22Rv1 (cell line): Measurements from ENCODE around the gene PPP1R12B.
"Not testable (repeated sequence)": the region's sequence is repeated elsewhere in the genome, so short reads cannot be mapped to it uniquely, and the experiment has no call there.

ENCODE experiments used
- H3K27ac ChIP-seq: fragments of 450-650 bp; 2 replicates; pipeline ENCODE4 v1.5.1; 2017
- ZFX ChIP-seq: fragments of 450-650 bp; IDR thresholded peaks from 2 replicates; pipeline ENCODE4 v1.6.1; 2017; ENCODE audit warnings: antibody characterized with exemption, borderline replicate concordance
- TF ChIP-seq, protein P1 (sequence below): fragments of 450-650 bp; IDR thresholded peaks from 2 replicates; pipeline ENCODE4 v1.5.1; 2017; ENCODE audit warnings: mild to moderate bottlenecking

PPP1R12B gene

DNA sequence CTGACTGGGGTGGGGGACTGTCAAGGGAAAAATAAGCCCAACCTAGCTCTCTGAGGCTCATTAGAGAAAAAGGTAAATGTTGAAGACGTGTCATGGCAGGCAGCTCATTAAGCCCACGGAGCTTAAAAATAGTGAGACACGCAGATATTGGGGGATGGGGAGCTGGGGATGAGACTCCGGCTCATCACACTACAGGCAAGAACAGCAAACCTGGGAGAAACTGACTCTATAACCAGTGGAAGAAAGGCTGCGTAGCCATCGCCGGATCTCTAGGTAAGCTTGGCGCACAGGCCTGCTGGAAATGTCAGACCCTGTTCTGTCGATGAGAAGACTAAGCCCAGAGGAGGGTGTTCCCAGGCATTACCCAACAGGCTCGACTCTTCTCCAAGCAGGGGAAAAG lies 283.7 kb downstream of the PPP1R12B start:
- H3K27ac ChIP-seq = no peak overlapping the region
- TF ChIP-seq, protein P1, sequence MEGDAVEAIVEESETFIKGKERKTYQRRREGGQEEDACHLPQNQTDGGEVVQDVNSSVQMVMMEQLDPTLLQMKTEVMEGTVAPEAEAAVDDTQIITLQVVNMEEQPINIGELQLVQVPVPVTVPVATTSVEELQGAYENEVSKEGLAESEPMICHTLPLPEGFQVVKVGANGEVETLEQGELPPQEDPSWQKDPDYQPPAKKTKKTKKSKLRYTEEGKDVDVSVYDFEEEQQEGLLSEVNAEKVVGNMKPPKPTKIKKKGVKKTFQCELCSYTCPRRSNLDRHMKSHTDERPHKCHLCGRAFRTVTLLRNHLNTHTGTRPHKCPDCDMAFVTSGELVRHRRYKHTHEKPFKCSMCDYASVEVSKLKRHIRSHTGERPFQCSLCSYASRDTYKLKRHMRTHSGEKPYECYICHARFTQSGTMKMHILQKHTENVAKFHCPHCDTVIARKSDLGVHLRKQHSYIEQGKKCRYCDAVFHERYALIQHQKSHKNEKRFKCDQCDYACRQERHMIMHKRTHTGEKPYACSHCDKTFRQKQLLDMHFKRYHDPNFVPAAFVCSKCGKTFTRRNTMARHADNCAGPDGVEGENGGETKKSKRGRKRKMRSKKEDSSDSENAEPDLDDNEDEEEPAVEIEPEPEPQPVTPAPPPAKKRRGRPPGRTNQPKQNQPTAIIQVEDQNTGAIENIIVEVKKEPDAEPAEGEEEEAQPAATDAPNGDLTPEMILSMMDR = no peak
- TF ChIP-seq ZFX = no peak

DNA sequence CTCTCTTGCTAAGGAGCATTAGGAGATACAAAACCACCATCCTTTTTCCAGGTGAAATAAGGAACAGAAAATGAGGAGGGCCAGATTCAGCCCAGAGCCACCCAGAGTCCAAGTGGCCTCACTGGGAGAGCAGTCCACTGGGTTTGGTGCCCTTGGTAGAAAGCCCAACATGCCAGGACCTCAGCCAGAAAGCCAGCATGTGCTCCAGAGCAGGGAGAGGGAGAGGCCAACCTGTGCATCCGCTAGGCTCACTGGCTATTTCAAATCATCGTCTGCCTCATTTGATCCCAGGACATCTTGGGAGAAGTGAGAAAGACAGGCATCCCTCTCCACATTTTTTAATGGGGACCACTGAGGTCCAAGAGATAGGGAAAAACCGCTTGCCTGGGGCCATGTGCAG lies 287.7 kb downstream of the PPP1R12B start:
- not testable (repeated sequence) for H3K27ac ChIP-seq

DNA sequence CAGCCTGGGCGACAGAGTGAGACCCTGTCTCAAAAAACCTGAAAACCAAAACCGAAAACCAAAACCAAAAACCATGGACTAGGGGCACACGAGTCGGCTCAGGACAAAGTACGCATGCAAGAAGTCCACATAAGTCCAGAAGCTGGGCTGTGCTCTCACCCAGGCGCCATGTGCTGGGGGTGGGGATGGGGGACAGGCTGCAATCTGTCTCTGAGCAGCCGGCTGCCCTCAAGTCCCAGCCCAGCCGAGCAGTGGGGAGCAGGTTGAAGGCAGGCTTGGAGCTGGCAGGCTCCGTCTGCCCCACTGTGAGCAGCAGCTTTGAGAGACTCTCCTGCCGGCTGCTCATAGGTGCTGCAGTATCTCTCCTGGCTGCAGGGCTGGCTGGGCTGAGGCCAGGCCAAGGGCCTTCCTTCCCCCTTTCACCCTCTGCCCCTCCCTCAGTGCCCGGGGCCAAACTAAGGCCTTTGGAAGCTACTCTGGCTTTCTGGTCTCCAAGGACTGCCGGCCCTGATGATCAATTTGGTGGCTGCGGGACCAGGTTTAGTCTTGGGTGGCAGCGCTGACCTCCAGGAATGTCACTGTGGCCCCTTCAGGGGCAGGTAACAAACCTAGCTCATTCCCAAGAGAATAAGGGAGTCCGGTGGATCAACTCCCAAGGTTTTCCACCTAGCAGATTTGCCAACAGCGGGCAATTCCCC lies 289.0 kb downstream of the PPP1R12B start:
- not testable (repeated sequence) for H3K27ac ChIP-seq

DNA sequence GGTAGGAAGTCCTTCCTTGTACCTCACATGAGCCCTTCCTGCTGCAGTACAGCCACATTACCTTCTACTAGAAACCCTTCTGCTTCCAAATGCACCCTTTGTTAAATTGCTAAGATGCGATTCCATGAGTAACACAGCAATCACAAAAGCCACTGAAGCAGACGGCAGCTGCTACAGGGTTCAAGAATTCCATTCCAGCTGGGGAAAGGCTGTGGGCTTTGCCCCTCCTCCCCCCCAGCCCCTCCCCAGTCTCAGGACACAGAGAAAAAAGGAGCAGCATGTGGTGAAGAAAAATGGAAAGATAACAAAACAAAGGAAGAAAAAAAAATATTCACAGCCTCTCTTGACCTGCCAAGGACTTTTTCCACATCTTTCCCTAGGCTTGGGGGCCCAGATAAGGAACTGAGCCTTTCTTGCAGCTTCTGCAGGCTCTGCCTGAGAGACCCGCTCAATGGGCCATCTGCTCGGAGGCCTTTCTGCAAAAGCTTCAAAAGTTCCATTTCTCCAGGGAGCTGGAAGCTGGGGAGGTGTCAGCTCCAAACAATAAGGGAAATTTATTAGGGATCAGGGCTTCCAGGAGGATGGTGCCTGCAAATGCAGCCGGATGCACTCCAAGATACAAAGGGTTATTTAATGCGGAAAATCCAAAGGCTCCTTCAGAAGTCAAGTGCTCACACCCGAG lies 289.7 kb downstream of the PPP1R12B start:
- no peak overlapping the region for H3K27ac ChIP-seq
- TF ChIP-seq ZFX = no peak
- TF ChIP-seq, protein P1 = no peak

DNA sequence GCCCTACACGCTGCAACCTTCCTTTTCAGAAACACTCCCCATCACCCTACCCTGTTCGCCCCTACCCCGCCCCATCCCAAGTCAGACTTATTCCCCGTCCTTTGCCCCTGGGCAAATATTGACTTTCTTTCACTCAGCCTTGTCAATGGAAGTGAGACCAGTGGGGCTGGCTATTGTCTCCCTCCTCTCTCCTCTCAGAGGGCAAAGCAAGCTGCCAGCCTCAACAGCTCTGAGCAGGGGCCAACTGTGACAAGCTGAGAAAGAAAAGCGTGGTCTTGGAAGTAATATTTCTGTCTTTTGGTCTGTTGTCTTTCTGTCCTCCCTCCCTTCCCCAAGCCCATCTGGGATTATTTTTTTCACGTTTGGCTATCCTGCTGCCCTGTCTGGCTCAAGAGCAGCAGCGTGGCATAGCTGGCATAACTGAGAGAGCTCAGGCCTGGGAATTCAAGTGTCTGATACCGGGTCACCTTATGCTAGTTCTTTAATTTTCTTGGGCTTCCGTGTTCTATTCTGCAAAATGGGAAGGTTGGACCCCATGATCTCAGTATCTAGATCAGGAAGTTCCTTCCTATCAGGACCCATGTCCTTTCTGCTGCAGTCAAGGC lies 290.3 kb downstream of the PPP1R12B start:
- not testable (repeated sequence) for H3K27ac ChIP-seq

DNA sequence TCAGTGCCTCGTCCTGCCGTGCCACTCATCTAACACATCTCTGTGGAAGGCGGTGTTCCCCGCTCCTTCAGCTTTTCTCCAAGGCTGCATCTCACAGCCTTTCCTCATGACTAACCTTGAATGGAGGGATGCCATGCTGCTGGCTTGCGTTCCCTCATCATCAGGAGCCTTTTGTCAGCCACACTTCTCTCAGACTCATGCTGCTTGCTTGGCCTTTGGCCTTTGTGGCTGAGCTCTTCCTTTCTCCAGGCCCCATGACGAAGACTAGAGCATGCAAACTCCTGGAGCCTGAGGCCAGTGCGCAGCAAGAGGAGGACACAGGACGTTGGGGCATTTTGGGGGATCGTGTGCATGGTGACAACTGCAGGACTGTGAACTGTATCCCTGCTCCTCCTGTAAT lies 291.0 kb downstream of the PPP1R12B start:
- TF ChIP-seq, protein P1 = no peak
- no peak for TF ChIP-seq ZFX
- H3K27ac ChIP-seq = no peak overlapping the region

DNA sequence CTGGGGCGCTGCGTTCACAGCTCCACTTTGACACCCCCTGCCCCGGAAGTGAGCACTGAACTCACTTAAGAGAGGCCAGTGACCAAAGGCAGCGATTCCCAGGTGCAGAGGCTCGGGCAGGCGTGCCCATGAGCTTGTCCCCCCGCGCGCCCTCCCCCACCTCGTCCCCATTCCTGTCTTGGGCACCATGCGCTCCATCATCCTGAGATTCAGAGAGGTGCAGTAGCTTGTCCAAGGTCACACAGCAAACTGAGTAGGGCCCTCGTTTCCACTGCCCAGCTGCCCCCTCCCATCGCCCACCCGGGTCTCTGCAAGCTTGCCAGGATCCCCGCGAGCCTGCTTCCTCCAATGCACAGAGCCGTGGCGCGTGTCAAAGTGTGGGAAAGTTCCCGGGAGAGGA lies 293.7 kb downstream of the PPP1R12B start:
- H3K27ac ChIP-seq = no peak overlapping the region
- no peak for TF ChIP-seq ZFX
- TF ChIP-seq, protein P1 = no peak
